ENCODE results near the gene ARHGAP9.
"Not testable (repeated sequence)": the region's sequence is repeated elsewhere in the genome, so short reads cannot be mapped to it uniquely, and the experiment has no call there.

Gene ARHGAP9

DNA sequence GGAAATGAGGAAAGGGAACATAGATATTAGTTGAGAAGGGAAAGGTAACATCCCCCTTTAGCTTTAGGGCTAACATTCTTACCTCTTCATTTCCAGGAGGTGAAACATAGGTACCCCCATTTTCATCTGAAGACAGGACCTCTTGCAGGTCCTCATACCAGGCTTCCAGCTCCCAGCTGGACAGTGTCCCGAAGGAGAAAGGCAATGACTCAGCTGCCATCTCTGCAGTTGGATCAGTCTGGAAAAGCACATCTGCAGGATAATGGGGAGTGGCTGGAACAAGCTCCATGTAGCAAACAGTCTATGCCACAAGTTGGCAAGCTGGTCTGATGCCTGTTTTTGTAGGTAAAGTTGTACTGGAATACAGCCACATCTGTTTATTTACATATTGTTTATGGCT lies 37.5 kb upstream of the ARHGAP9 start:
- no peak for DNase-seq

DNA sequence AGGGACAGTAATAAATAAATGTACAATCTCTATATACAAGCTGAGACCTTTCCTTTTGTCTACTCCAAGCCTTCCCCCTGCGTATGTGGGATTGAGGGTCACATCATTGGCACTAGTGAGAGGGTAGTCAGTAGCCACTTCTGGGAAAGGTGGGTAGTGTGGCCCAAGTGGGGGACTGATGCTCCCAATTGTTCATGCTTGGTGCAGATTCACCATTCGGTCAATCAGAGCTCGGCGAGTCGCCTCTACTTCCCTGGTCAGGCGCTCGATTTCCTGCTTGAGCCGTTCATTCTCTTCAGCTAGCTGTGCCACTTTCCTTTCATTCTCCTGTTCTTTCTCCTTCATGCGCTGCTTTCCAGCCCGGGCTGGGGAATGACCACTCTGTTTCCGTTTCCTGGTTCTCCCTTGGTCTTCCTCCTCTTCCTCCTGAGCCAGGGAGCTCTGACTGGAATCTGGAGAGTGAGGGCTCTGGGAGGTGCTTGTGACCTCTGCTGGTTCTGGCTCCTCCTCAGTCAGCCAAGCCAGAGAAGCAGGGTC lies 37.0 kb upstream of the ARHGAP9 start:
- DNase-seq, result no peak

DNA sequence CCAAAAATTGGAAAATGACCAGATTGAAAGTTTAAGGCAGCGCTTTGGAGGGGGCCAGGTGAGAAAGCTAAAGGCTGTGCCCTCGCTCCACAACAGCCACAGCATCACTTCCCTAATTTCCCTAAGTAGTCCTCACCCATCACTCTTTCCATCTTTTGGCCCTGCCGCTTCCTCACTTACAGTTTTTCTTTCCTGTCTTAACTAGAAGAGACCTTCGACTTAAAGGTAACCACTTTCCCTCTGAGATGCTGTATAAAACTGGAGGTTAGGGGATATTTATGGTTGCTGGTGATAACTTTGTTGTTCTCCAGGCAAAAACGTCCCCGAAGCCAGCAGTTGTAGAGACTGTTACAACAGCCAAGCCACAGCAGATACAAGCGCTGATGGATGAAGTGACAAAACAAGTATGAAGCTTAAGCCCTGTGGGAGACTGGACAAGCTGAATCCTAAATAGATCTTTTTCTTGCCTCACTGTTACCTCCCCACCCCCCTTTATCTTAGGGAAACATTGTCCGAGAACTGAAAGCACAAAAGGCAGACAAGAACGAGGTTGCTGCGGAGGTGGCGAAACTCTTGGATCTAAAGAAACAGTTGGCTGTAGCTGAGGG lies 36.4 kb upstream of the ARHGAP9 start:
- DNase-seq, result no peak

DNA sequence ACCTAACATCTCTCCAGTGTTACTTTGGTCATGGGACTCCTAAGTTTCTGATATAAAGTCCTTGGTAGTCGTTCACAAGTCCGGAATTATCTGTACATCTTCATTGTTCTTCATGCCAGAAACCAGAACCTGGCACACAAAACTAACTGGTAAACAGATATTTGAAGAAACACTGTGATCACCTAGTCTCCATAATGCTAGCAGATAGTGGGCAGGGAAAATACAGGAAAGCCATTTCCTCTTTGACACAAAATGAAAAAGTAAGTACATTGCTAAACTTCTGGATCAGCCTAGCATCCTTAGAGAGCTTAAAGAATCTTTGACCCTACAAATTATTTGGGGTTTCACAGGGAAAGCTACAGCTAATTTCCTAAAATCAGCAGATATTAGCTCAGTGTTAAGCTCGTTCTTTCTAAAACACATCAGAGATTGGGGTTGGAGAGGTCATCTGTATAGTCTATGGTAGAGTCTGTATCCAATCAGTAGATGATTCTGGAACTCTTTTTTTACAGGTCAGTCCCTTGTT lies 35.8 kb upstream of the ARHGAP9 start:
- DNase-seq, result no peak

DNA sequence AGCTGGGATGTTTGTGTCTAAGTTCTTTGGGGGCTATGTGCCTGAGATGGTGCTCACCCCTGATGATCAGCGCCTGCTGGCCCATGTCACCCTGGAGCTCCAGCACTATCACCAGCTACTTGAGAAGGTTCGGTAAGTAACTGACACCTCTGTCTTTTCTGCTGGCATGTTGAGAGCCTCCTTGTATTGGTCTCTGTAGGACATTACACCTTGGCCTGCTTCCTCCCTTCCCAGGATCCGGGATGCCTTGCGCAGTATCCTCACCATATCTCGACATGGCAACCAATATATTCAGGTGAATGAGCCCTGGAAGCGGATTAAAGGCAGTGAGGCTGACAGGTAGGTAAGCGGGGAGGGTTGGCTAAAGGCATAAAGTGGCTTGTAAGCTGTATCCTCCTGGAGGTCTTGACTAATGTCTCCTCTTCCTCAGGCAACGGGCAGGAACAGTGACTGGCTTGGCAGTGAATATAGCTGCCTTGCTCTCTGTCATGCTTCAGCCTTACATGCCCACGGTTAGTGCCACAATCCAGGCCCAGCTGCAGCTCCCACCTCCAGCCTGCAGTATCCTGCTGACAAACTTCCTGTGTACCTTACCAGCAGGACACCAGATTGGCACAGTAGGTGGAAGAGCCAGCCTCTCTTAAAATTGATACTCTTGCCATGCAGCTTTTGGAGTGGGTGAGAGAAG lies 35.2 kb upstream of the ARHGAP9 start:
- no peak for DNase-seq

DNA sequence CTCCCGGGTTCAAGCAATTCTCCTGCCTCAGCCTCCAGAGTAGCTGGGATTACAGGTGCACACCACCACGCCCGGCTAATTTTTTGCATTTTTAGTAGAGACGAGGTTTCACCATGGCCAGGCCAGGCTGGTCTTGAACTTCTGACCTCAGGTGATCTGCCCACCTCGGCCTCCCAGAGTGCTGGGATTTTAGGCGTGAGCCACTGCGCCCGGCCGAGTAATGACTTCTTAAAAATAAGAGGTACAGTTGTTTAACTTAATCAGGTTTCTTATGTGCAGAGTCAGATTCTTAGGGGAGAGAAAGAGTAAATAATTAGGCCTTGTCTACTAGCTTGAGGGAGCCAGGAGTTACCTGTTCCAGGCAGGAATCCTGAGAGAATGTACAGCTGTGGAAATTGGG lies 34.6 kb upstream of the ARHGAP9 start:
- DNase-seq, result not testable (repeated sequence)

DNA sequence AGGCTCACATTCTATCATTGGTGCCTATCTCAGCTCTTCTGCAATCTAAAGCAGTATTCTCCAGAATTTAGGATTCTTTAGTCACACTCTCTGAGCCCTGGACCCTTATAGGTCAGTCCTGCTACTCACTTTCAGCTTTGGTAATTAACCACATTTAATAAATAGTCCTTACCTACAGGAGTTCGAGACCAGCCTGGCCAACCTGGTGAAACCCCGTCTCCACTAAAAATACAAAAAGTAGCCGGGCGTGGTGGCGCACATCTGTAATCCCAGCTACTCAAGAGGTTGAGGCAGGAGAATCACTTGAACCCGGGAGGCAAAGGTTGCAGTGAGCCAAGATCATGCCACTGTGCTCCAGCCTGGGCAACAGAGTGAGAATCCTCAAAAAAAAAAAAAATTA lies 34.0 kb upstream of the ARHGAP9 start:
- not testable (repeated sequence) for DNase-seq

DNA sequence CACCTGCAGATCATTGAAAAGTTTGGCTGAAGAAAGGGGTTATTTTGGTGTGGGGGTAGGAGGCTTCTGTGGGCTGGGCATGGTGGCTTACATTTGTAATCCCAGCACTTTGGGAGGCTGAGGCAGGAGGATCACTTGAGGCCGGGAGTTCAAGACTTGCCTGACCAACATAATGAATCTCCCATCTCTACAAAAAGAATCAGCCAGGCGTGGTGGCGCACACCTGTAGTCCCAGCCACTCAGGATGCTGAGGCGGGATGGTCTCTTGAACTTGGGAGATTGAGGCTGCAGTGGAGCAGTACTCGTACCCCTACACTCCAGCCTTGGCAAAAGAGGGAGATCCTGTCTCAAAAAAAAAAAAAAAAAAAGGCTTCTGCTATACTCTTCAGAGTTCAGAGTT lies 33.6 kb upstream of the ARHGAP9 start:
- no peak for DNase-seq

DNA sequence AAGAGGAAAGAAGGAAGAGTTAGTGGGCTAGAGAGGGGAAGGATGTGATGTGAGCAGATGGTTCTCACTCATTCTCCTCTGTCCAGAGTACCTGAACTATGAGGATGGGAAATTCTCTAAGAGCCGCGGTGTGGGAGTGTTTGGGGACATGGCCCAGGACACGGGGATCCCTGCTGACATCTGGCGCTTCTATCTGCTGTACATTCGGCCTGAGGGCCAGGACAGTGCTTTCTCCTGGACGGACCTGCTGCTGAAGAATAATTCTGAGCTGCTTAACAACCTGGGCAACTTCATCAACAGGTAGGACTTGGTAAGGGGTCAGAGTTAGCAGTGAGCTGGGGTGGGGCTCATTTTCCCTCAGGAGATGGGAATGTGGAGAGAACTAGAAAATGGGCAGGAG lies 33.0 kb upstream of the ARHGAP9 start:
- no peak for DNase-seq

DNA sequence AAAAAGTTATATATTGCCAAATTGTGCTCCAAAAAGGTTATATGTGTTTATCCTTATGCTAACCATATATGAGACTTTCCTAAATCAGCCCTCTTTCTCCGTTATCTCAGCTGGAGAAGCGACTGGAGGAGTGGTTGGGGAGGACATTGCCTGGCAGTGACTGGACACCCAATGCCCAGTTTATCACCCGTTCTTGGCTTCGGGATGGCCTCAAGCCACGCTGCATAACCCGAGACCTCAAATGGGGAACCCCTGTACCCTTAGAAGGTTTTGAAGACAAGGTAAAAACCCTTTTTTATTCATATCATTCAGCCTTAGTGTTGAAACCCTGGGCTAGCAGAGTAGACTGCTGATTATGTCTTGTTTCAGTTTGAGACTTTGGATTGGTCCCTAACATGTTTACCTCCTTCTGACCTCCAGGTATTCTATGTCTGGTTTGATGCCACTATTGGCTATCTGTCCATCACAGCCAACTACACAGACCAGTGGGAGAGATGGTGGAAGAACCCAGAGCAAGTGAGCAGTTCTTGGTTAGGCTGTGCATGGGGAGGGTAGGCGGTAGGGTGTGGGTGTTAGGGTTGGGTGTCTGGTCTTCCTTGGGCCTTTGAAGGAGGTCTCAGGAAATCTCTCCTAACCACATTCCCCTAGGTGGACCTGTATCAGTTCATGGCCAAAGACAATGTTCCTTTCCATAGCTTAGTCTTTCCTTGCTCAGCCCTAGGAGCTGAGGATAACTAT lies 32.1 kb upstream of the ARHGAP9 start:
- DNase-seq, result no peak

DNA sequence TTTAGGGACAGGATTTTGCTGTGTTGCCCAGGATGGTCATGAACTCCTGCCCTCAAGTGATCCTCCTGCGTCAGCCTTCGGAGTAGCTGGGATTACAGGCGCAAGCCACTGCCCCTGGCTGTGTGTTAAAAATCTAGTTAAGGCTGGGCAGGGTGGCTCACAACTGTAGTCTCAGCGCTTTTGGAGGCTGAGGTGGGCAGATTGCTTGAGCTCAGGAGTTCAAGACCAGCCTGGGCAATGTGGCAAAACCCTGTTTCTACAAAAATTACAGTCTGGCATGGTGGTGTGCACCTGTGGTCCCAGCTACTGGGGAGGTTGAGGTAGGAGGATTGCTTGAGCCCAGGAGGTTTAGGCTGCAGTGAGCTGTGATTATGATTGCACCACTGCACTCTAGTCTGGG lies 31.5 kb upstream of the ARHGAP9 start:
- DNase-seq, result no peak

DNA sequence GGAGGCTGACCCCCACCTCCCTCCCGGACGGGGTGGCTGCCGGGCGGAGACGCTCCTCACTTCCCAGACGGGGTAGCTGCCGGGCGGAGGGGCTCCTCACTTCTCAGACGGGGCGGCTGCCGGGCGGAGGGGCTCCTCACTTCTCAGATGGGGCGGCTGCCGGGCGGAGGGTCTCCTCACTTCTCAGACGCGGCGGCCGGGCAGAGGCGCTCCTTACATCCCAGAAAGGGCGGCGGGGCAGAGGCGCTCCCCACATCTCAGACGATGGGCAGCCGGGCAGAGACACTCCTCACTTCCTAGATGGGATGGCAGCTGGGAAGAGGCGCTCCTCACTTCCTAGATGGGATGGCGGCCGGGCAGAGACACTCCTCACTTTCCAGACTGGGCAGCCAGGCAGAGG lies 28.1 kb upstream of the ARHGAP9 start:
- not testable (repeated sequence) for DNase-seq

DNA sequence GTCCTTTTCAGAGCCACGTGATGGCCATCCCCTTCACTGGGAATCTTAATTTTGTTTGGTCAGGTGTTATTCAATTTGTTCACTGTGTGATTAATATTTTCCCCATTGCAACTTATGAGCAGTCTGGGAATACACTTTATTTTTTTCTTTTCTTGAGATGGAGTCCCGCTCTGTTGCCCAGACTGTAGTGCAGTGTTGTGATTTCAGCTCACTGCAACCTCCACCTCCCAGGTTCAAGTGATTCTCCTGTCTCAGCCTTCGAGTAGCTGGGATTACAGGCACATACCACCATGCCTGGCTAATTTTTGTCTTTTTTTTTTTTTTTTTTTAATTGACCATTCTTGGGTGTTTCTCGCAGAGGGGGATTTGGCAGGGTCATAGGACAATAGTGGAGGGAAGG lies 26.9 kb upstream of the ARHGAP9 start:
- DNase-seq, result not testable (repeated sequence)

DNA sequence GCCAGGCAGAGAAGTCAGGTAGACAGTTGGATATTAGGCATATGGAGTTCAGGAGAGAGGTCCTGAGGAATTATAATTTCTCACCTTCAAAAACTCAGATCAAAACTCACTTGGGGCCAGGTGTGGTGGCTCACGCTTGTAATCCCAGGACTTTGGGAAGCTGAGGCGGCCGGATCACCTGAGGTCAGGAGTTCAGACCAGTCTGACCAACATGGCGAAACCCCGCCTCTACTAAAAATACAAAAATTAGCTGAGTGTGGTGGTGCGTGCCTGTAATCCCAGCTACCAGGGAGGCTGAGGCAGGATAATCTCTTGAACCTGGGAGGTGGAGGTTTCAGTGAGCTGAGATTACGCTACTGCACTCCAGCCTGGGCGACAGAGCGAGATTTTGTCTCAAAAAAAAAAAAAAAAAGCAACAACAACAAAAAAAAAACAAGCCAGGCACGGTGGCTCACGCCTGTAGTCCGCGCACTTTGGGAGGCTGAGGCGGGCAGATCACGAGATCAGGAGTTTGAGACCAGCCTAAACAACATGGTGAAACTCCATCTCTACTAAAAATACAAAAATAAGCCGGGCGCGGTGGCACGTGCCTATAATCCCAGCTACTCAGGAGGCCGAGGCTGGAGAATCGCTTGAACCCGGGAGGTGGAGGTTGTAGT lies 22.8 kb upstream of the ARHGAP9 start:
- DNase-seq, result not testable (repeated sequence)

DNA sequence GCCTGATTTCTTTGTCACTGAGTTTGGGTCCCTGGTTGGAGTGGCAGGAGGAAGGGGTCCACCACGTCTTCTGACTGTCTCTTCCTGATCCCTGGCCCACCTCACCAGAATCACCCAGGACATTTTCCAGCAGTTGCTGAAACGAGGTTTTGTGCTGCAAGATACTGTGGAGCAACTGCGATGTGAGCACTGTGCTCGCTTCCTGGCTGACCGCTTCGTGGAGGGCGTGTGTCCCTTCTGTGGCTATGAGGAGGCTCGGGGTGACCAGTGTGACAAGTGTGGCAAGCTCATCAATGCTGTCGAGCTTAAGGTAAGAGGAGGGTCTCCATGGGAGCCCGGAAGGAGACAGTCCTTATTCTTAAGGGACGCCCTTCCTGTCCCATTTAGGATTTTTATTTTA lies 20.5 kb upstream of the ARHGAP9 start:
- no peak for DNase-seq

DNA sequence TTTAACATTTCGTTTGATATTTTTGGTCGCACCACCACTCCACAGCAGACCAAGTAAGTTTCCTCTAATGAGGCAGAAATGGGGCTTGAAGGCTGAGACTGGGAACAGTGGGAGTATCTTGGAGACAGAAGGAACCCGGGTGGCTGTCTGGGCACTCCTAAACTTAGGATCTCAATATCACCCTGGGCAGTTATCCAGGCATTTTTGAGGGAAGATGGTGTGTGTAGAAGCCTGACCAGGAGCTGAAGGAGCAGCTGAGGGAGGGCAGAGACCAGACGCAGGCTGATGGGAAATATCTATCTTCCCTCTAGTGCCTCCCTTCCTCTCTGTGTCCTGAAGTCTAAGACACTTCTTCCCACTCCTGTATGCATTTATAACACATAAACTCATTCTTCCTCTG lies 18.9 kb upstream of the ARHGAP9 start:
- DNase-seq, result no peak

DNA sequence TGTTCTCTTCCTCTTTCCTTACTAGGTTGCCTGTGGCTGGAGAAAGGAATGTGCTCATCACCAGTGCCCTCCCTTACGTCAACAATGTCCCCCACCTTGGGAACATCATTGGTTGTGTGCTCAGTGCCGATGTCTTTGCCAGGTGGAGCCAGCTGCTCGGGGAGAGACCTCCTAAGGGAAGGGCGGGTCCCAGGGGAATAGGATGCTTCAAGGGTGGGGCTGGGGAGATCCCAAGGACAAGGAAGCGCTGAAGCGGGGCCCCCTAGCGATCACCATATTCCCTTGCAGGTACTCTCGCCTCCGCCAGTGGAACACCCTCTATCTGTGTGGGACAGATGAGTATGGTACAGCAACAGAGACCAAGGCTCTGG lies 18.5 kb upstream of the ARHGAP9 start:
- DNase-seq, result no peak

DNA sequence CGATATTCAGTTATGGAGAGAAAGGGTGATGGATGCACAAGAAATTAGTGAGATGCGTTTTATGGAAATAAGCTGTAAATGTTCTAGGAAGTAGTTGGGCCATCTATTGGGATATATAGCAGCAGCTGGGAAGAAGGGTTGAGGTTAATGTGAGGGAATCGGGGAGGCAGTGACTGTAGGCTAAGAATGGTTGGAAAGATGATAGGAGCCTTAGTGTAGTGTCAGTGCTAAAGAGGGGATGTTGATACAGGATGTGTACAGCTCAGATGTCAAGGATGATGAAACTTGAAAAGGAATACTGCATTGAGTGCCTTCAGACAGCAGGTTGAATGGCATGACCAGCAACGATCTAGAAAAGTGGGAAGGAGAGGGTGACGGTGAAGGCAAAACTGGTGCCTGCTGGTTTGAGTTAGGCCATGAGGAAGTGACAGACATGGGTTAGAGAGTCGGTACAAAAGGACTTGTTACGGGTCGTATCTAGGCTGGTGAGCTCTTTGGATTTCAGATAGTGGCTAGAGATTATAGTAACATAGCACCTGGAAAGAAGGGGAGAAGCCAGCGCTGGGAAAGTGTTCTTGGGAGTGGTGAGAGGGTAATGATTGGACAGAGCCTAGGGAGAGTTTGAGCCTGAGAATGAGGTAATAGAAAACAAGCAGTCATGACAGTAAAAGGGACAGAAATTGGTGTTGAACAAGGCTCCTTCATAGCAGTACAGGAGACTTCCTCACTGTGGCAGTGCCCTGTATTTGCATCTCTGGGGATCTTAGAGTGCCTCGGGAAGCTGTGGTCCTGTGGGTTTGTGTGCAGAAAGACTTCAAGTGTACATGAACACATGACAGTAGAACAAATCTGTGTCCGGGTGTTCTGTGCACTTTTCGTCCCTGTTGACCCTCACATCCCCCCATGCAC lies 17.8 kb upstream of the ARHGAP9 start:
- DNase-seq, result no peak

DNA sequence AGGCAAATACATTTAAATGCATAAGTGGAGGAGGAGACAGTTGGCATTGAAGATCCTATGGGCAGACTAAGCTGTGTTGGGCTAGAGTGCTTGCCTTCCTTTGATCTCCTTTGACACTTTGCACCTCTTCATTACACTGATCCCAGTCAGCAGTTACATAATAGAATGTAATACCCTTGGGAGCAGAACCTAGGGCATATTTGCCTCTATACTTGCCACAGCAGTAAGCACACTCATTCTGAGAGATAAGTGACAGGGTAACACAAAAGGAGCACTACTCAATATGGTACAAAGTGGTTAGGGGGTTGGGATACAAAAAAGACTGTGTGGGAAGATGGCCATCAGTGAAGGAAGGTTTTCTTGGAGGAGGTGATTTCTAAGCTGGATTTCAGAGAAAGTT lies 17.2 kb upstream of the ARHGAP9 start:
- DNase-seq, result no peak

DNA sequence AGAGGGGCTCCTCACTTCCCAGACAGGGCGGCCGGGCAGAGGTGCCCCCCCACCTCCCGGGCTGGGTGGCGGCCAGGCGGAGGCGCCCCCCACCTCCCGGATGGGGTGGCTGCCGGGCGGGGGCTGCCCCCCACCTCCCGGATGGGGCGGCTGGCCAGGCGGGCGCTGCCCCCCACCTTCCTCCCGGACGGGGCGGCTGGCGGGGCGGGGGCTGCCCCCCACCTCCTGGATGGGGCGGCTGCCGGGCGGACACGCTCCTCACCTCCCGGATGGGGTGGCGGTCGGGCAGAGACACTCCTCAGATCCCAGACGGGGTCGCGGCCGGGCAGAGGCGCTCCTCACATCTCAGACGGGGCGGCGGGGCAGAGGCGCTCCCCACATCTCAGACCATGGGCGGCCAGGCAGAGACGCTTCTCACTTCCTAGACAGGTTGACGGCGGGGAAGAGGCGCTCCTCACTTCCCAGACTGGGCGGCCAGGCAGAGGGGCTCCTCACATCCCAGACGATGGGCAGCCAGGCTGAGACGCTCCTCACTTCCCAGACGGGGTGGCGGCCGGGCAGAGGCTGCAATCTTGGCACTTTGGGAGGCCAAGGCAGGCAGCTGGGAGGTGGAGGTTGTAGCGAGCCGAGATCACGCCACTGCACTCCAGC lies 15.5 kb upstream of the ARHGAP9 start:
- not testable (repeated sequence) for DNase-seq

Measured in hippocampal formation (tissue), 2 donors.